WTC11 (cell line): ENCODE data around the gene SND1.

Source experiments
- ELF4 ChIP-seq: sonication (generic); formaldehyde crosslinking; IDR thresholded peaks from 2 replicates; pipeline ENCODE4 v1.8.1; 2022; ENCODE audit warnings: low read depth, mild to moderate bottlenecking, moderate library complexity, missing genetic modification reagents
- TEAD4 ChIP-seq: sonication (generic); formaldehyde crosslinking; IDR thresholded peaks from 2 replicates; pipeline ENCODE4 v1.8.0; 2022; ENCODE audit warnings: mild to moderate bottlenecking, missing genetic modification reagents
- ZNF219 ChIP-seq: sonication (generic); formaldehyde crosslinking; IDR thresholded peaks from 2 replicates; pipeline ENCODE4 v1.8.0; 2023; ENCODE audit warnings: missing genetic modification reagents, mild to moderate bottlenecking, borderline replicate concordance
- ZNF232 ChIP-seq: sonication (generic); formaldehyde crosslinking; IDR thresholded peaks from 2 replicates; pipeline ENCODE4 v1.8.0; 2022; ENCODE audit warnings: mild to moderate bottlenecking, missing genetic modification reagents
- TF ChIP-seq, protein P1 (sequence below): fragments of 200-600 bp; IDR thresholded peaks from 2 replicates; pipeline ENCODE4 v1.8.0; 2022; ENCODE audit warnings: antibody characterized with exemption
- TF ChIP-seq, protein P2 (sequence below): fragments of 250-450 bp; sonication (Bioruptor Pico); conservative IDR thresholded peaks from 2 replicates; pipeline ENCODE4 v1.9.0; 2021; ENCODE audit warnings: mild to moderate bottlenecking
- TF ChIP-seq, protein P3 (sequence below): sonication (generic); formaldehyde crosslinking; IDR thresholded peaks from 2 replicates; pipeline ENCODE4 v1.8.1; 2022; ENCODE audit warnings: low read depth, missing genetic modification reagents, borderline replicate concordance
- TF ChIP-seq, protein P4 (sequence below): sonication (generic); formaldehyde crosslinking; IDR thresholded peaks from 2 replicates; pipeline ENCODE4 v1.8.1; 2023; ENCODE audit warnings: mild to moderate bottlenecking, missing genetic modification reagents, moderate library complexity
- TF ChIP-seq, protein P5 (sequence below): sonication (generic); formaldehyde crosslinking; IDR thresholded peaks from 2 replicates; pipeline ENCODE4 v1.8.1; 2023; ENCODE audit warnings: mild to moderate bottlenecking, missing genetic modification reagents
- TF ChIP-seq, protein P6 (sequence below): sonication (generic); formaldehyde crosslinking; conservative IDR thresholded peaks from 2 replicates; pipeline ENCODE4 v1.8.1; 2022; ENCODE audit warnings: mild to moderate bottlenecking, missing genetic modification reagents

DNA sequence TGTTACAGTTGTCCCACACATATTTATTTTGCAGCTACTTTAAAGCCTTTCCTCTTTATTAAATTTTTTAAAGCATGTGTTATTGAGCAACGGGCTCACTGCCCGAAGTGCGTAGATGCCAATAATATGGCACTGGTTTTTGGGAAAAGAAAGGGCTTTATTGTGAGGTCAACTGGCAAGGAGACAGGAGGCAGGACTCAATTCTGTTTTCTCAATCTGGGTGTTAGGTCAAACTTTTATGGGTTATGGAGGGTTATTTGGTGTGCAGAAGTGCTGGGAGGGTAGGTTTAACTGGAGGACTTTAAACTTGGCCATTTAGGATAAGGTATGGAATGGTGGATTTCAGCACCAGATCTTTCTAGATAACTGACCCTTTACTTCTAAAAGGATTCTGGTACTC lies 195.6 kb downstream of the SND1 start:
- TF ChIP-seq, protein P1, sequence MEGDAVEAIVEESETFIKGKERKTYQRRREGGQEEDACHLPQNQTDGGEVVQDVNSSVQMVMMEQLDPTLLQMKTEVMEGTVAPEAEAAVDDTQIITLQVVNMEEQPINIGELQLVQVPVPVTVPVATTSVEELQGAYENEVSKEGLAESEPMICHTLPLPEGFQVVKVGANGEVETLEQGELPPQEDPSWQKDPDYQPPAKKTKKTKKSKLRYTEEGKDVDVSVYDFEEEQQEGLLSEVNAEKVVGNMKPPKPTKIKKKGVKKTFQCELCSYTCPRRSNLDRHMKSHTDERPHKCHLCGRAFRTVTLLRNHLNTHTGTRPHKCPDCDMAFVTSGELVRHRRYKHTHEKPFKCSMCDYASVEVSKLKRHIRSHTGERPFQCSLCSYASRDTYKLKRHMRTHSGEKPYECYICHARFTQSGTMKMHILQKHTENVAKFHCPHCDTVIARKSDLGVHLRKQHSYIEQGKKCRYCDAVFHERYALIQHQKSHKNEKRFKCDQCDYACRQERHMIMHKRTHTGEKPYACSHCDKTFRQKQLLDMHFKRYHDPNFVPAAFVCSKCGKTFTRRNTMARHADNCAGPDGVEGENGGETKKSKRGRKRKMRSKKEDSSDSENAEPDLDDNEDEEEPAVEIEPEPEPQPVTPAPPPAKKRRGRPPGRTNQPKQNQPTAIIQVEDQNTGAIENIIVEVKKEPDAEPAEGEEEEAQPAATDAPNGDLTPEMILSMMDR = no peak
- TF ChIP-seq, protein P2, sequence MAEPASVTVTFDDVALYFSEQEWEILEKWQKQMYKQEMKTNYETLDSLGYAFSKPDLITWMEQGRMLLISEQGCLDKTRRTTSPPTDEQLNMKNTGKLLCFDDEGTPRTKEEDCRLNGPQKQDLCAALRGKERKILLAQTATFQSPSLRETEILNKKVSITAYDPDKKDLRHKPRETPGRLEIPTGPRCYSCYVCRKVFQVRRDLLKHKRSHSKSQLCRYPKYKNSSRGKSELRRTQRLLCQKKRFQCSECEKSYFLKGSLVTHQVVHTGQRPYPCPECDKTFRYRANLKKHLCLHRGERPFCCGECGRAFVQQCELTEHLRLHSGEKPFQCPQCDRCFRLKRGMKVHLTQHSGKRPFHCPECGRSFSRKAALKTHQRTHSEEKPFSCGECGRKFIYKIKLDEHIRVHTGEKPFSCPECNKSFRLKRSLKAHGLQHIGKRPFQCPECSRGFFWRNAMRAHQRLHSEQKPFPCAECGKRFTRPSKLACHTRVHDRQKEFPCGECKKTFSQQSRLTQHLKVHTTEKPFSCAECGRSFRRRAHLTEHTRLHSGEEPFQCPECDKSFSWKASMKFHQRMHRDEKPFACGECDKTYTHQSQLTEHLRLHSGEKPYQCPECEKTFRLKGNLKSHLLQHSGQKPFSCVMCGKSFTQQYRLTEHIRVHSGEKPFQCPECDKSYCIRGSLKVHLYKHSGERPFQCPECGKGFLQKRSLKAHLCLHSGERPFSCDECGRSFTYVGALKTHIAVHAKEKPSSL (CRISPR knock-in tag) = no peak
- TF ChIP-seq, protein P3, sequence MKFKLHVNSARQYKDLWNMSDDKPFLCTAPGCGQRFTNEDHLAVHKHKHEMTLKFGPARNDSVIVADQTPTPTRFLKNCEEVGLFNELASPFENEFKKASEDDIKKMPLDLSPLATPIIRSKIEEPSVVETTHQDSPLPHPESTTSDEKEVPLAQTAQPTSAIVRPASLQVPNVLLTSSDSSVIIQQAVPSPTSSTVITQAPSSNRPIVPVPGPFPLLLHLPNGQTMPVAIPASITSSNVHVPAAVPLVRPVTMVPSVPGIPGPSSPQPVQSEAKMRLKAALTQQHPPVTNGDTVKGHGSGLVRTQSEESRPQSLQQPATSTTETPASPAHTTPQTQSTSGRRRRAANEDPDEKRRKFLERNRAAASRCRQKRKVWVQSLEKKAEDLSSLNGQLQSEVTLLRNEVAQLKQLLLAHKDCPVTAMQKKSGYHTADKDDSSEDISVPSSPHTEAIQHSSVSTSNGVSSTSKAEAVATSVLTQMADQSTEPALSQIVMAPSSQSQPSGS (CRISPR knock-in tag) = no peak
- TF ChIP-seq ZNF232 (CRISPR knock-in tag) (no peak), TEAD4 (CRISPR knock-in tag) (no peak), ZNF219 (no peak), ELF4 (CRISPR knock-in tag) (no peak)
- TF ChIP-seq, protein P4, sequence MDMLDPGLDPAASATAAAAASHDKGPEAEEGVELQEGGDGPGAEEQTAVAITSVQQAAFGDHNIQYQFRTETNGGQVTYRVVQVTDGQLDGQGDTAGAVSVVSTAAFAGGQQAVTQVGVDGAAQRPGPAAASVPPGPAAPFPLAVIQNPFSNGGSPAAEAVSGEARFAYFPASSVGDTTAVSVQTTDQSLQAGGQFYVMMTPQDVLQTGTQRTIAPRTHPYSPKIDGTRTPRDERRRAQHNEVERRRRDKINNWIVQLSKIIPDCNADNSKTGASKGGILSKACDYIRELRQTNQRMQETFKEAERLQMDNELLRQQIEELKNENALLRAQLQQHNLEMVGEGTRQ (CRISPR knock-in tag) = no peak
- TF ChIP-seq, protein P5, sequence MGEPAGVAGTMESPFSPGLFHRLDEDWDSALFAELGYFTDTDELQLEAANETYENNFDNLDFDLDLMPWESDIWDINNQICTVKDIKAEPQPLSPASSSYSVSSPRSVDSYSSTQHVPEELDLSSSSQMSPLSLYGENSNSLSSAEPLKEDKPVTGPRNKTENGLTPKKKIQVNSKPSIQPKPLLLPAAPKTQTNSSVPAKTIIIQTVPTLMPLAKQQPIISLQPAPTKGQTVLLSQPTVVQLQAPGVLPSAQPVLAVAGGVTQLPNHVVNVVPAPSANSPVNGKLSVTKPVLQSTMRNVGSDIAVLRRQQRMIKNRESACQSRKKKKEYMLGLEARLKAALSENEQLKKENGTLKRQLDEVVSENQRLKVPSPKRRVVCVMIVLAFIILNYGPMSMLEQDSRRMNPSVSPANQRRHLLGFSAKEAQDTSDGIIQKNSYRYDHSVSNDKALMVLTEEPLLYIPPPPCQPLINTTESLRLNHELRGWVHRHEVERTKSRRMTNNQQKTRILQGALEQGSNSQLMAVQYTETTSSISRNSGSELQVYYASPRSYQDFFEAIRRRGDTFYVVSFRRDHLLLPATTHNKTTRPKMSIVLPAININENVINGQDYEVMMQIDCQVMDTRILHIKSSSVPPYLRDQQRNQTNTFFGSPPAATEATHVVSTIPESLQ (CRISPR knock-in tag) = no peak
- TF ChIP-seq, protein P6, sequence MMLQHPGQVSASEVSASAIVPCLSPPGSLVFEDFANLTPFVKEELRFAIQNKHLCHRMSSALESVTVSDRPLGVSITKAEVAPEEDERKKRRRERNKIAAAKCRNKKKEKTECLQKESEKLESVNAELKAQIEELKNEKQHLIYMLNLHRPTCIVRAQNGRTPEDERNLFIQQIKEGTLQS (CRISPR knock-in tag) = no peak
